ENCODE measurements around the gene CDIPT. TPM values are rescaled to one million over a fixed set of nuclear protein-coding genes. Genes with fewer than 3 reads are reported as not detected.

Gene CDIPT
- total RNA-seq, 1 donor from 2014 or later = 85.0 TPM

GRCh38 chr16:29904947-29905346 lies 41.9 kb upstream of the CDIPT start:
- no peak for TF ChIP-seq CTCF (IDR thresholded peaks at IDR 0.05; ENCODE audit: unreplicated experiment)
- peaks cover 7% of the 10 kb centered on the region for H3K4me1 Mint-ChIP-seq (ENCODE audit: unreplicated experiment)
- no peak for DNase-seq (ENCODE audit: low spot score)
- no peaks in the 10 kb centered on the region for H3K9me3 Mint-ChIP-seq (ENCODE audit: unreplicated experiment)
- H3K27me3 Mint-ChIP-seq (ENCODE audit: unreplicated experiment) = peaks cover 8% of the 10 kb centered on the region
- H3K36me3 Mint-ChIP-seq (ENCODE audit: low read depth, unreplicated experiment) = no peaks in the 10 kb centered on the region
- H3K4me3 Mint-ChIP-seq (ENCODE audit: unreplicated experiment) = no peak overlapping the region
- no peak overlapping the region for H3K27ac Mint-ChIP-seq (ENCODE audit: unreplicated experiment)

GRCh38 chr16:29903590-29903989 lies 40.6 kb upstream of the CDIPT start:
- peaks cover 9% of the 10 kb centered on the region for H3K4me1 Mint-ChIP-seq (ENCODE audit: unreplicated experiment)
- TF ChIP-seq CTCF (IDR thresholded peaks at IDR 0.05; ENCODE audit: unreplicated experiment) = no peak
- no peak for DNase-seq (ENCODE audit: low spot score)
- H3K36me3 Mint-ChIP-seq (ENCODE audit: low read depth, unreplicated experiment) = no peaks in the 10 kb centered on the region
- H3K4me3 Mint-ChIP-seq (ENCODE audit: unreplicated experiment) = no peak overlapping the region
- H3K9me3 Mint-ChIP-seq (ENCODE audit: unreplicated experiment) = no peaks in the 10 kb centered on the region
- peak overlapping the region; percentile 21 for H3K27ac Mint-ChIP-seq (ENCODE audit: unreplicated experiment)
- H3K27me3 Mint-ChIP-seq (ENCODE audit: unreplicated experiment) = peaks cover 9% of the 10 kb centered on the region

GRCh38 chr16:29901607-29901945 lies 38.5 kb upstream of the CDIPT start:
- Mint-ChIP-seq H3K4me1 (ENCODE audit: unreplicated experiment) (peaks cover 13% of the 10 kb centered on the region), H3K4me3 (ENCODE audit: unreplicated experiment) (peak overlapping the region; percentile 80), H3K9me3 (ENCODE audit: unreplicated experiment) (no peaks in the 10 kb centered on the region), H3K27me3 (ENCODE audit: unreplicated experiment) (peaks cover 15% of the 10 kb centered on the region), H3K27ac (ENCODE audit: unreplicated experiment) (no peak overlapping the region), H3K36me3 (ENCODE audit: low read depth, unreplicated experiment) (peaks cover 8% of the 10 kb centered on the region)
- DNase-seq (ENCODE audit: low spot score) = no peak
- no peak for TF ChIP-seq CTCF (IDR thresholded peaks at IDR 0.05; ENCODE audit: unreplicated experiment)

GRCh38 chr16:29900888-29901606 lies 38.0 kb upstream of the CDIPT start:
- Mint-ChIP-seq H3K36me3 (ENCODE audit: low read depth, unreplicated experiment) (peaks cover 8% of the 10 kb centered on the region), H3K27ac (ENCODE audit: unreplicated experiment) (no peak overlapping the region), H3K27me3 (ENCODE audit: unreplicated experiment) (peaks cover 16% of the 10 kb centered on the region), H3K4me3 (ENCODE audit: unreplicated experiment) (peak overlapping the region; percentile 87), H3K9me3 (ENCODE audit: unreplicated experiment) (no peaks in the 10 kb centered on the region), H3K4me1 (ENCODE audit: unreplicated experiment) (peaks cover 13% of the 10 kb centered on the region)
- DNase-seq (ENCODE audit: low spot score) = no peak
- no peak for TF ChIP-seq CTCF (IDR thresholded peaks at IDR 0.05; ENCODE audit: unreplicated experiment)

GRCh38 chr16:29900102-29900887 lies 37.3 kb upstream of the CDIPT start, which contains the start of gene ASPHD1:
TSS of gene ASPHD1 (plus strand) at chr16:29900488. CDS start at chr16:29900972, 484 bp downstream.
- no peak for TF ChIP-seq CTCF (IDR thresholded peaks at IDR 0.05; ENCODE audit: unreplicated experiment)
- peak within 1 kb of the TSS; percentile 87 for H3K4me3 Mint-ChIP-seq (ENCODE audit: unreplicated experiment)
- peaks cover 13% of the 10 kb centered on the region for H3K4me1 Mint-ChIP-seq (ENCODE audit: unreplicated experiment)
- peaks cover 8% of the 10 kb centered on the region for H3K36me3 Mint-ChIP-seq (ENCODE audit: low read depth, unreplicated experiment)
- H3K27me3 Mint-ChIP-seq (ENCODE audit: unreplicated experiment) = peaks cover 17% of the 10 kb centered on the region
- H3K27ac Mint-ChIP-seq (ENCODE audit: unreplicated experiment) = no peak within 1 kb of the TSS
- peak; percentile 31 for DNase-seq (ENCODE audit: low spot score)
- H3K9me3 Mint-ChIP-seq (ENCODE audit: unreplicated experiment) = no peaks in the 10 kb centered on the region
